A673 (cell line): ENCODE measurements around the gene AP4E1. TPM values are rescaled to one million over a fixed set of nuclear protein-coding genes. Genes with fewer than 3 reads are reported as not detected.
A peak's percentile ranks its signal among the peaks of the same experiment; 100 is the strongest.

ENCODE experiments used
- BruUV-seq: library from RNA; stranded (reverse); fragments of 400-500 nt; replicated peaks from 2 replicates; lab custom pipeline; 2021; lab: Mats Ljungman, UMichigan
- CTCF ChIA-PET: fragments of 300-600 bp; sonication (Branson Sonifier 250); formaldehyde crosslinking; loops from one replicate; lab custom pipeline; 2022; ENCODE audit warnings: antibody characterized with exemption; lab: Charles Lee
- POLR2A ChIA-PET: fragments of 300-600 bp; sonication (Branson Sonifier 250); formaldehyde crosslinking; loops from one replicate; lab custom pipeline; 2022; ENCODE audit warnings: antibody characterized with exemption; ENCODE audit not compliant: low non-redundant PET; lab: Charles Lee
- DNase-seq: peaks from one replicate; pipeline ENCODE4 v3.0.0-alpha.2; 2015; ENCODE audit warnings: low spot score
- H3K27ac ChIP-seq: fragments of 200-600 bp; sonication (generic); 2 replicates; pipeline ENCODE4 v1.5.1; 2016; ENCODE audit warnings: mixed run types, low read depth, mild to moderate bottlenecking, mixed read lengths, antibody characterized with exemption, low read length; ENCODE audit not compliant: poor library complexity, severe bottlenecking
- H3K27me3 ChIP-seq: fragments of 200-600 bp; sonication (generic); replicated peaks from 2 replicates; pipeline ENCODE4 v1.6.1; 2017; ENCODE audit warnings: mixed run types, low read depth, mild to moderate bottlenecking, mixed read lengths, antibody characterized with exemption, low read length; ENCODE audit not compliant: insufficient read depth, poor library complexity
- H3K36me3 ChIP-seq: fragments of 200-600 bp; sonication (generic); 2 replicates; pipeline ENCODE4 v1.6.1; 2016; ENCODE audit warnings: mixed run types, mild to moderate bottlenecking, mixed read lengths, antibody characterized with exemption, low read length; ENCODE audit not compliant: insufficient read depth, poor library complexity, severe bottlenecking
- H3K4me1 ChIP-seq: fragments of 200-600 bp; sonication (generic); 2 replicates; pipeline ENCODE4 v1.6.1; 2017; ENCODE audit warnings: mixed run types, mild to moderate bottlenecking, mixed read lengths, antibody characterized with exemption, low read length; ENCODE audit not compliant: insufficient read depth, poor library complexity, severe bottlenecking
- H3K4me3 ChIP-seq: fragments of 200-600 bp; sonication (generic); 2 replicates; pipeline ENCODE4 v1.5.1; 2016; ENCODE audit warnings: low read depth, mixed run types, mild to moderate bottlenecking, mixed read lengths, low read length; ENCODE audit not compliant: poor library complexity, severe bottlenecking
- H3K9me3 ChIP-seq: fragments of 200-600 bp; sonication (generic); 2 replicates; pipeline ENCODE4 v1.6.1; 2016; ENCODE audit warnings: mixed run types, low read depth, mild to moderate bottlenecking, mixed read lengths, antibody characterized with exemption, low read length; ENCODE audit not compliant: poor library complexity, severe bottlenecking
- EZH2 ChIP-seq: fragments of 200-600 bp; sonication (generic); IDR thresholded peaks from 2 replicates; pipeline ENCODE4 v1.6.1; 2017; ENCODE audit warnings: borderline replicate concordance, low read depth, mild to moderate bottlenecking, mixed read lengths, antibody characterized with exemption, low read length; ENCODE audit not compliant: poor library complexity, severe bottlenecking
- intact Hi-C: fragments of 100-400 bp; cut with micrococcal nuclease; formaldehyde crosslinking; loops from one replicate; pipeline ENCODE4 v1.10.0; 2022; ENCODE audit not compliant: unreplicated experiment
- total RNA-seq: library from RNA; stranded (reverse); gene quantifications from 2 replicates; pipeline ENCODE4 v1.2.3, GENCODE V29; 2021
- TF ChIP-seq, protein P1 (sequence below): fragments of 300-800, 200-600 bp; sonication (generic); conservative IDR thresholded peaks from 2 replicates; pipeline ENCODE4 v1.5.1; 2017; ENCODE audit warnings: low read depth, mild to moderate bottlenecking, antibody characterized with exemption, low read length, moderate library complexity, mixed read lengths

AP4E1 gene
- total RNA-seq, 1 experiment from 2014 or later: 13.9 TPM

DNA sequence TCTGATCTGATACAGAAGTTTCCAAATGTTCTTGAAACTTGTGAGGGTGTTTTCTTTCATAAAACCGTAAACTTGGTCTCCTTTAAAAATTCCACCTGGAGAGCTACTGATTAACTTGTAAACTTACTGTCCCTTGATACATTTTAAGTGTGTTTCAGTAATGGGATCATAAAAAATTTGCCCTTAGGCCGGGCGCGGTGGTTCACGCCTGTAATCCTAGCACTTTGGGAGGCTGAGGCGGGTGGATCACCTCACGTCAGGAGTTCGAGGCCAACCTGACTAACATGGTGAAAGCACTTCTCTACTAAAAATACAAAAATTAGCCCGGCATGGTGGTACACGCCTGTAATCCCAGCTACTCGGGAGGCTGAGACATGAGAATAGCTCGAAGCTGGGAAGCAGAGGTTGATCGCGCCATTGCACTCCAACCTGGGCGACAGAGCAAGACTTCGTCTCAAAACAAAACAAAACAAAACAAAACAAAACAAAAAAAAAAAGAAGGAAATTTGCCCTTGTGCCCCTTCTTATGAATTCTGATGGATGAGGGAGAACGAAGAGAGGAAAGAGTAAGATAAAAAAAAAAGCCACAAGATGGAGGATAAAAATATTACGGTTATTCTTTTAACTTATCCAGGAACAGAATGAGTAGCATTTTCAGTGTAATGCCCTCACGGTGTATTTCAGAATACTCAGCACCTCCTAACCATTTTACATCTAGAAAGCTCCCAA lies 32.1 kb upstream of the AP4E1 start:
- POLR2A ChIA-PET: no interaction called here
- no peaks in the 10 kb centered on the region for H3K27me3 ChIP-seq
- peak overlapping the region; percentile 32 for H3K4me3 ChIP-seq
- CTCF ChIA-PET: interaction anchor here (0.5 to 0.7 kb wide), 2 partner anchors 44 to 190 kb away, joined by 5 read pairs; no protein-coding TSS in a partner anchor
- BruUV-seq: TSS peak; percentile 47
- no peak for DNase-seq
- H3K36me3 ChIP-seq: no peaks in the 10 kb centered on the region
- no peaks in the 10 kb centered on the region for H3K9me3 ChIP-seq
- peaks cover 27% of the 10 kb centered on the region for H3K4me1 ChIP-seq
- intact Hi-C loops: loop anchor here (2.0 to 10.0 kb wide), 3 partner anchors 112 to 522 kb away; partner anchors contain the start of genes GABPB1 and SPPL2A
- TF ChIP-seq, protein P1, sequence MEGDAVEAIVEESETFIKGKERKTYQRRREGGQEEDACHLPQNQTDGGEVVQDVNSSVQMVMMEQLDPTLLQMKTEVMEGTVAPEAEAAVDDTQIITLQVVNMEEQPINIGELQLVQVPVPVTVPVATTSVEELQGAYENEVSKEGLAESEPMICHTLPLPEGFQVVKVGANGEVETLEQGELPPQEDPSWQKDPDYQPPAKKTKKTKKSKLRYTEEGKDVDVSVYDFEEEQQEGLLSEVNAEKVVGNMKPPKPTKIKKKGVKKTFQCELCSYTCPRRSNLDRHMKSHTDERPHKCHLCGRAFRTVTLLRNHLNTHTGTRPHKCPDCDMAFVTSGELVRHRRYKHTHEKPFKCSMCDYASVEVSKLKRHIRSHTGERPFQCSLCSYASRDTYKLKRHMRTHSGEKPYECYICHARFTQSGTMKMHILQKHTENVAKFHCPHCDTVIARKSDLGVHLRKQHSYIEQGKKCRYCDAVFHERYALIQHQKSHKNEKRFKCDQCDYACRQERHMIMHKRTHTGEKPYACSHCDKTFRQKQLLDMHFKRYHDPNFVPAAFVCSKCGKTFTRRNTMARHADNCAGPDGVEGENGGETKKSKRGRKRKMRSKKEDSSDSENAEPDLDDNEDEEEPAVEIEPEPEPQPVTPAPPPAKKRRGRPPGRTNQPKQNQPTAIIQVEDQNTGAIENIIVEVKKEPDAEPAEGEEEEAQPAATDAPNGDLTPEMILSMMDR: no peak
- TF ChIP-seq EZH2: no peak
- peak overlapping the region; percentile 43 for H3K27ac ChIP-seq

DNA sequence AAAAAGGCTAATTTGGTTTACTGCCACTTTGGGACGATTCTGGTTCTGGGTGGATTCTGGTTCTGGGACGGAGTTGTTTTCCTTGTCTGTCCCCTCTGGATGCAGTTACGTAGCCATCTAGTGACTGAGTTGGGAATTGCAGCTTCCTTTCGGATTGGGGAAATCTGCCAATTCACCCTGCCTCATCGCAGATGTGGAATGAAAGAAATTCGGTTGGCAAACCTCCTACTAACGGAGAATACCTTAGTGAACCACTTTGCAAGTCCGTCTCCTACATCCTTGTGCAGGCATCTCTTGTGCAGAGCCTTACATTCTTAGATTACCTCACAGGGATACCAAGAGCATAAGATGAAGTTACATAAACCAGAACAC lies 31.5 kb upstream of the AP4E1 start:
- Histone ChIP-seq H3K4me1 (peaks cover 27% of the 10 kb centered on the region), H3K4me3 (peak overlapping the region; percentile 32), H3K27me3 (no peaks in the 10 kb centered on the region), H3K9me3 (no peaks in the 10 kb centered on the region), H3K27ac (peak overlapping the region; percentile 43), H3K36me3 (no peaks in the 10 kb centered on the region)
- TF ChIP-seq, protein P1: peak; percentile 95
- no peak for TF ChIP-seq EZH2
- BruUV-seq: no TSS peak
- ChIA-PET CTCF (interaction anchor here (0.5 to 0.7 kb wide), 3 partner anchors 43 to 860 kb away, joined by 4 to 5 read pairs (median 5); no protein-coding TSS in a partner anchor), POLR2A (no interaction called here)
- DNase-seq: peak; percentile 90
- intact Hi-C loops: loop anchor here (2.0 to 10.0 kb wide), 3 partner anchors 112 to 522 kb away; partner anchors contain the start of genes GABPB1 and SPPL2A

- no peaks in the 10 kb centered on the region for H3K27me3 ChIP-seq
- H3K27ac ChIP-seq: peak overlapping the region; percentile 1
- H3K36me3 ChIP-seq: no peaks in the 10 kb centered on the region
- no peaks in the 10 kb centered on the region for H3K9me3 ChIP-seq
- CTCF ChIA-PET: no interaction called here
- no peak overlapping the region for H3K4me3 ChIP-seq
- no TSS peak for BruUV-seq
- no peak for DNase-seq
- H3K4me1 ChIP-seq: peaks cover 19% of the 10 kb centered on the region
- intact Hi-C loops: loop anchor here (10.0 kb wide), 2 partner anchors 114 to 524 kb away; partner anchors contain the start of genes GABPB1 and SPPL2A
- TF ChIP-seq EZH2: no peak
- TF ChIP-seq, protein P1: no peak
- POLR2A ChIA-PET: interaction anchor here (0.6 to 0.7 kb wide), 2 partner anchors 118 to 260 kb away, joined by 4 read pairs; no protein-coding TSS in a partner anchor
These were observed 29.4 kb upstream of the AP4E1 start for GRCh38 chr15:50879016-50879617.
